GM12878 (cell line): ENCODE measurements around the gene LIN37. TPM values are rescaled to one million over a fixed set of nuclear protein-coding genes. Genes with fewer than 3 reads are reported as not detected.
A peak's percentile ranks its signal among the peaks of the same experiment; 100 is the strongest.

Source experiments
- ATAC-seq: fragments of 200-7000 bp; cut with Tn5 transposase; 3 replicates; pipeline ENCODE4 v1.9.1; 2020; ENCODE audit warnings: mild to moderate bottlenecking, moderate library complexity
- BruUV-seq: library from RNA; stranded (reverse); fragments of 400-500 nt; replicated peaks from 2 replicates; lab custom pipeline; 2021; lab: Mats Ljungman, UMichigan
- CTCF ChIA-PET: fragments of 300-600 bp; sonication (Branson Sonifier 250); formaldehyde crosslinking; extraction: SDS; loops from one replicate; lab custom pipeline; 2021; ENCODE audit warnings: inconsistent platforms; lab: Yijun Ruan, JAX
- POLR2A ChIA-PET: fragments of 350-600 bp; formaldehyde crosslinking; extraction: SDS; loops from one replicate; lab custom pipeline; 2021; ENCODE audit warnings: inconsistent platforms; lab: Charles Lee
- RAD21 ChIA-PET: fragments of 300-600 bp; sonication (Branson Sonifier 250); formaldehyde crosslinking; loops from one replicate; lab custom pipeline; 2023; ENCODE audit warnings: antibody characterized with exemption; ENCODE audit not compliant: unreplicated experiment; lab: Charles Lee
- SMC1A ChIA-PET: fragments of 300-600 bp; sonication (Branson Sonifier 250); formaldehyde crosslinking; loops from one replicate; lab custom pipeline; 2023; ENCODE audit not compliant: unreplicated experiment, uncharacterized antibody; lab: Charles Lee
- DNase-seq: peaks from one replicate; pipeline ENCODE4 v3.0.0-alpha.2; 2011; ENCODE audit warnings: low read depth, low spot score
- FAIRE-seq: peaks from 3 replicates; lab custom pipeline; 2011; peaks lifted over from hg19 to GRCh38; lab: Jason Lieb, UNC
- H2AFZ ChIP-seq: 2 replicates; pipeline ENCODE4 v1.6.0; 2011; ENCODE audit warnings: low read depth, low read length, control low read depth; ENCODE audit not compliant: control insufficient read depth
- H3K27ac ChIP-seq: 2 replicates; pipeline ENCODE4 v1.5.1; 2011; ENCODE audit warnings: control low read depth; ENCODE audit not compliant: control insufficient read depth, insufficient read depth
- H3K27me3 ChIP-seq, 2 experiments: replicated peaks in 1 of 2; 2 replicates each; pipeline versions ENCODE4 v1.6.0 to v1.6.1; 2011; ENCODE audit warnings: low read length in 1 of 2; ENCODE audit not compliant: control insufficient read depth in 2 of 2, insufficient read depth in 2 of 2
- H3K36me3 ChIP-seq, 2 experiments: 2 replicates each; pipeline ENCODE4 v1.5.1; 2011; ENCODE audit warnings: low read length in 1 of 2; ENCODE audit not compliant: control insufficient read depth in 2 of 2, insufficient read depth in 2 of 2
- H3K4me1 ChIP-seq: 2 replicates; pipeline ENCODE4 v1.6.1; 2011; ENCODE audit warnings: mild to moderate bottlenecking, low read length, moderate library complexity, mixed read lengths; ENCODE audit not compliant: control insufficient read depth, insufficient read depth
- H3K4me2 ChIP-seq: 2 replicates; pipeline ENCODE4 v1.6.0; 2011; ENCODE audit warnings: control low read depth; ENCODE audit not compliant: control insufficient read depth, insufficient read depth
- H3K4me3 ChIP-seq: fragments of 200-600 bp; sonication (generic); 2 replicates; pipeline ENCODE4 v1.5.1; 2016
- H3K79me2 ChIP-seq: 2 replicates; pipeline ENCODE4 v1.6.0; 2011; ENCODE audit warnings: low read length; ENCODE audit not compliant: control insufficient read depth, insufficient read depth
- H3K9ac ChIP-seq: 2 replicates; pipeline ENCODE4 v1.8.0; 2011; ENCODE audit warnings: low read length, control low read depth, mixed read lengths; ENCODE audit not compliant: control insufficient read depth, insufficient read depth
- H3K9me3 ChIP-seq: replicated peaks from 3 replicates; pipeline ENCODE4 v1.5.1; 2011; ENCODE audit warnings: mild to moderate bottlenecking, low read length; ENCODE audit not compliant: control insufficient read depth, insufficient read depth
- H4K20me1 ChIP-seq: 2 replicates; pipeline ENCODE4 v1.6.0; 2011; ENCODE audit not compliant: control insufficient read depth, insufficient read depth
- BRCA1 ChIP-seq: IDR thresholded peaks from 2 replicates; pipeline ENCODE4 v1.6.1; 2011; ENCODE audit warnings: low read depth, low read length, improper control_type of control experiment
- CHD4 ChIP-seq: fragments of 200-600 bp; sonication (generic); IDR thresholded peaks from 2 replicates; pipeline ENCODE4 v1.6.1; 2016; ENCODE audit warnings: mild to moderate bottlenecking
- EGR1 ChIP-seq, 2 experiments: IDR thresholded peaks; 1 replicate in 1 of 2; 2 replicates in 1 of 2; pipeline ENCODE4 v1.6.1; 2011 to 2012; ENCODE audit warnings: low read depth in 2 of 2, low read length in 2 of 2, borderline replicate concordance in 1 of 2, mild to moderate bottlenecking in 1 of 2, moderate library complexity in 1 of 2
- MYB ChIP-seq: fragments of 150-350 bp; IDR thresholded peaks from 2 replicates; pipeline ENCODE4 v1.6.1; 2014; ENCODE audit warnings: mild to moderate bottlenecking, low read depth, low read length, borderline replicate concordance
- POLR2A ChIP-seq: IDR thresholded peaks from 2 replicates; pipeline ENCODE4 v1.6.1; 2011; ENCODE audit warnings: low read depth, mild to moderate bottlenecking, low read length
- PRDM15 ChIP-seq: fragments of 450-650 bp; formaldehyde crosslinking; IDR thresholded peaks from 2 replicates; pipeline ENCODE4 v1.4.0; 2020; ENCODE audit warnings: mild to moderate bottlenecking, moderate library complexity
- RAD51 ChIP-seq: fragments of 450-650 bp; IDR thresholded peaks from 2 replicates; pipeline ENCODE4 v1.6.1; 2016; ENCODE audit warnings: moderate library complexity, mild to moderate bottlenecking, inconsistent platforms
- TCF12 ChIP-seq: IDR thresholded peaks from 2 replicates; pipeline ENCODE4 v1.6.1; 2011; ENCODE audit warnings: low read depth, mild to moderate bottlenecking, low read length
- WGBS: methylation state at CpG from one replicate; pipeline ENCODE4 v1.1.6; 2016; ENCODE audit warnings: low lambda C conversion rate; ENCODE audit not compliant: insufficient replicate concordance, insufficient coverage; ENCODE audit errors: missing lambda C conversion rate; 5-methylcytosine and 5-hydroxymethylcytosine counted together
- in situ Hi-C: fragments of 300-500 bp; cut with MboI; formaldehyde crosslinking; loops from 9 replicates; pipeline ENCODE4 v1.14.3; 2018; ENCODE audit warnings: mixed read lengths
- intact Hi-C: fragments of 100-400 bp; cut with micrococcal nuclease; formaldehyde crosslinking; loops from one replicate; pipeline ENCODE4 v1.14.2; 2022; ENCODE audit not compliant: unreplicated experiment
- polyA plus RNA-seq, 11 experiments: library from polyadenylated mRNA; depleted of rRNA in 4 of 11; unstranded in 6 of 11; stranded (reverse) in 5 of 11; fragments of >200 nt; fragmentation: Nextera tagmentation in 4 of 11; fragmentation: Illumina TruSeq in 1 of 11; extraction: Ambion mirVana in 4 of 11; extraction: Trizol in 1 of 11; gene quantifications; 1 replicate in 1 of 11; 2 replicates in 10 of 11; pipeline versions ENCODE4 v1.2.1 to v1.2.3, GENCODE V29; 2011 to 2016; ENCODE audit warnings: inconsistent platforms in 2 of 11, missing spikeins in 2 of 11, low read depth in 1 of 11
- total RNA-seq, 4 experiments: library from RNA; depleted of rRNA in 3 of 4; stranded (reverse); fragments of >200 nt in 3 of 4; fragmentation: Illumina TruSeq in 1 of 4; extraction: Trizol in 1 of 4; gene quantifications; 2 replicates each; pipeline versions ENCODE4 v1.2.1 to v1.2.3, GENCODE V29; 2013 to 2021
- TF ChIP-seq, protein P1 (sequence below): IDR thresholded peaks from 2 replicates; pipeline ENCODE4 v1.6.1; 2011; ENCODE audit warnings: low read depth, mild to moderate bottlenecking, low read length, moderate library complexity, borderline replicate concordance; ENCODE audit errors: extremely low read depth
- TF ChIP-seq, protein P2 (sequence below): IDR thresholded peaks from 2 replicates; pipeline ENCODE4 v1.6.1; 2012; ENCODE audit warnings: low read length, inconsistent platforms

The LIN37 gene
- total and polyA plus RNA-seq, 10 of the 15 experiments (the other 5 are each of a cell fraction or from before 2014, with no cell fraction given): 0.69 to 11.9 (median 7.6) TPM

DNA sequence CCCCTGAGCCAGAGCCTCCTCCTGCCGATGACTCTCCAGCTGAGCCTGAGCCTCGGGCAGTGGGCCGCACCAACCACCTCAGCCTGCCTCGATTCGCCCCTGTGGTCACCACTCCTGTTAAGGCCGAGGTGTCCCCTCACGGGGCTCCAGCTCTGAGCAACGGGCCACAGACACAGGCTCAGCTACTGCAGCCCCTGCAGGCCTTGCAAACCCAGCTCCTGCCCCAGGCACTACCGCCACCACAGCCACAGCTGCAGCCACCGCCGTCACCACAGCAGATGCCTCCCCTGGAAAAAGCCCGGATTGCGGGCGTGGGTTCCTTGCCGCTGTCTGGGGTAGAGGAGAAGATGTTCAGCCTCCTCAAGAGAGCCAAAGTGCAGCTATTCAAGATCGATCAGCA lies 27.0 kb upstream of the LIN37 start:
- H3K4me3 ChIP-seq: no peak overlapping the region
- H3K9ac ChIP-seq: no peak overlapping the region
- H4K20me1 ChIP-seq: no peaks in the 10 kb centered on the region; the same call in 1 of the 2 replicates
- intact Hi-C loops: no loop called here
- SMC1A ChIA-PET: no interaction called here
- H3K27me3 ChIP-seq: no peaks in the 10 kb centered on the region
- in situ Hi-C loops: no loop called here
- DNase-seq (no peak), FAIRE-seq (no peak), ATAC-seq (no peak)
- no peak overlapping the region for H2AFZ ChIP-seq
- CTCF ChIA-PET: no interaction called here
- H3K4me2 ChIP-seq: 0 out of 2 replicates have a peak overlapping the region, but pooled peaks have one; percentile 22
- peaks cover 10% of the 10 kb centered on the region for H3K4me1 ChIP-seq
- TF ChIP-seq, protein P1, sequence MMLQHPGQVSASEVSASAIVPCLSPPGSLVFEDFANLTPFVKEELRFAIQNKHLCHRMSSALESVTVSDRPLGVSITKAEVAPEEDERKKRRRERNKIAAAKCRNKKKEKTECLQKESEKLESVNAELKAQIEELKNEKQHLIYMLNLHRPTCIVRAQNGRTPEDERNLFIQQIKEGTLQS: no peak
- peak; percentile 52 for TF ChIP-seq POLR2A
- POLR2A ChIA-PET: no interaction called here
- no peaks in the 10 kb centered on the region for H3K9me3 ChIP-seq
- H3K36me3 ChIP-seq: peaks cover 23 to 31% of the 10 kb centered on the region in 2 experiments
- H3K27ac ChIP-seq: no peak overlapping the region
- peaks cover 26% of the 10 kb centered on the region for H3K79me2 ChIP-seq
- WGBS: 88% methylated on average over 16 of the region's 16 CpGs
- RAD21 ChIA-PET: no interaction called here
- BruUV-seq: no TSS peak

- no peaks in the 10 kb centered on the region for H3K27me3 ChIP-seq
- H3K9ac ChIP-seq: no peak overlapping the region
- no peak for DNase-seq
- SMC1A ChIA-PET: no interaction called here
- POLR2A ChIA-PET: no interaction called here
- no peak overlapping the region for H3K4me2 ChIP-seq
- H2AFZ ChIP-seq: no peak overlapping the region
- peaks cover 10% of the 10 kb centered on the region for H3K4me1 ChIP-seq
- H3K27ac ChIP-seq: no peak overlapping the region
- BruUV-seq: no TSS peak
- FAIRE-seq: no peak
- H3K36me3 ChIP-seq: peaks cover 27 to 37% of the 10 kb centered on the region in 2 experiments
- H3K79me2 ChIP-seq: peaks cover 19% of the 10 kb centered on the region
- intact Hi-C loops (no loop called here), in situ Hi-C loops (no loop called here)
- H3K4me3 ChIP-seq: no peak overlapping the region
- CTCF ChIA-PET: no interaction called here
- no peaks in the 10 kb centered on the region for H3K9me3 ChIP-seq
- H4K20me1 ChIP-seq: no peaks in the 10 kb centered on the region; the same call in 1 of the 2 replicates
- RAD21 ChIA-PET: no interaction called here
- ATAC-seq: no peak
- WGBS: 100% methylated on average over 14 of the region's 14 CpGs
- TF ChIP-seq BRCA1: no peak
- no peak for TF ChIP-seq MYB
- TF ChIP-seq RAD51: no peak
- no peak for TF ChIP-seq PRDM15
- TF ChIP-seq, protein P2, sequence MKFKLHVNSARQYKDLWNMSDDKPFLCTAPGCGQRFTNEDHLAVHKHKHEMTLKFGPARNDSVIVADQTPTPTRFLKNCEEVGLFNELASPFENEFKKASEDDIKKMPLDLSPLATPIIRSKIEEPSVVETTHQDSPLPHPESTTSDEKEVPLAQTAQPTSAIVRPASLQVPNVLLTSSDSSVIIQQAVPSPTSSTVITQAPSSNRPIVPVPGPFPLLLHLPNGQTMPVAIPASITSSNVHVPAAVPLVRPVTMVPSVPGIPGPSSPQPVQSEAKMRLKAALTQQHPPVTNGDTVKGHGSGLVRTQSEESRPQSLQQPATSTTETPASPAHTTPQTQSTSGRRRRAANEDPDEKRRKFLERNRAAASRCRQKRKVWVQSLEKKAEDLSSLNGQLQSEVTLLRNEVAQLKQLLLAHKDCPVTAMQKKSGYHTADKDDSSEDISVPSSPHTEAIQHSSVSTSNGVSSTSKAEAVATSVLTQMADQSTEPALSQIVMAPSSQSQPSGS: no peak
- TF ChIP-seq POLR2A: no peak; the same call in 1 of the 2 replicates
- TF ChIP-seq CHD4: no peak
- no peak for TF ChIP-seq TCF12
- no peak for TF ChIP-seq EGR1 (IDR thresholded peaks at IDR 0.05; ENCODE audit: borderline replicate concordance in 1 of 2, low read depth in 2 of 2, low read length in 2 of 2)
These were observed 25.9 kb upstream of the LIN37 start for GRCh38 chr19:35722461-35722860.
